ENCODE measurements around the gene TRAF2.

TRAF2 gene

DNA sequence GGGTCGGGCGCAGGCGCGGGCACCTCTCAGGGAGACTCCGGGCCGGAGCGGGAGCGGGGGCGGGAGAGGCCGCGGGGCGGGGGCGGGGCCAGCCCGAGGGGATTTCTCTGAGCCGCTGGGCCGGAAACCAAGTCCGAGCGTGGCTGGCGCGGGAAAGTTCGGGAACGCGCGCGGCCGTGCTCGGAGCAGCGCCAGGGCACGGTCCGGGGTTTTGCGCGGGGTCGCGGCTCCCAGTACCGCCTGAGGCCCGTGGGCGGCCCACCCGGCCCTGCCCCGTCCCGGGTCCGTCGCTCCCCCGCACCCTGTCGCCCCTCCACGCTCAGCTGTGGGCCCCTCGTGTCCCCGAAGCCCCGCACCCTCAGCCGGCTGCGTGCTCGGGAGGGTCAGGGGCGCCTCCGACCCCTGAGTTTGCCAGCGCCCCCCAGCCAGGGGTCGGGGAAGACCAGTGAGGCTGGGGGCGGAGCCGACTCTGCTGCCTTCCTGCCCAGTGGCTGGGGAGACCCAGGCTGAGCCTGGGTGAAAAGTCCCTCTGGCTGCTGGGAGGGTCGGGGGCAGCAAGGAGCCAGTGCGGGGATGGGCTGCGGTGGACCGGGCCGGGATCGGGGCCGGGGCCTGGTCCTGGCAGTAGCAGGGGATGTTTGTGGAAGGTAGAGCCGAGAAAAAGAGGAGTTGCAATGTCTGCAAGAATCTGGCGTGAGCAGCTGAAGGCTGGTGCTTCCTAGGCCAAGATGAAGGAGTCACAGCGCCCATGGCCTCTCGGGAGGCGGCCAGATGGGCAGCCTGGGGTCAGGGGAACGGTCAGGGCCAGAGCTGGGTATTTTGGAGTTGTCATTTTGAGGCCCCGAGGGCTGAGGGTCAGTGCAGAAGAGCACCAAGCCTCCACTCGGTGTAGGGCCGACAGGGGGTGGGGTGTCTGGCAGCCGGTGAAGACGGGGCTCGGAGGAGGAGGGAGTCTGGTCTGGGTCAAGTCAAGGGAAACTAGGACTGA lies 588 bp downstream of the TRAF2 start:
- H3K4me3 ChIP-seq (IDR thresholded peaks at IDR 0.05; ENCODE audit: insufficient read depth, low read depth, low read length), result no peak overlapping the region
- TF ChIP-seq, protein P1, sequence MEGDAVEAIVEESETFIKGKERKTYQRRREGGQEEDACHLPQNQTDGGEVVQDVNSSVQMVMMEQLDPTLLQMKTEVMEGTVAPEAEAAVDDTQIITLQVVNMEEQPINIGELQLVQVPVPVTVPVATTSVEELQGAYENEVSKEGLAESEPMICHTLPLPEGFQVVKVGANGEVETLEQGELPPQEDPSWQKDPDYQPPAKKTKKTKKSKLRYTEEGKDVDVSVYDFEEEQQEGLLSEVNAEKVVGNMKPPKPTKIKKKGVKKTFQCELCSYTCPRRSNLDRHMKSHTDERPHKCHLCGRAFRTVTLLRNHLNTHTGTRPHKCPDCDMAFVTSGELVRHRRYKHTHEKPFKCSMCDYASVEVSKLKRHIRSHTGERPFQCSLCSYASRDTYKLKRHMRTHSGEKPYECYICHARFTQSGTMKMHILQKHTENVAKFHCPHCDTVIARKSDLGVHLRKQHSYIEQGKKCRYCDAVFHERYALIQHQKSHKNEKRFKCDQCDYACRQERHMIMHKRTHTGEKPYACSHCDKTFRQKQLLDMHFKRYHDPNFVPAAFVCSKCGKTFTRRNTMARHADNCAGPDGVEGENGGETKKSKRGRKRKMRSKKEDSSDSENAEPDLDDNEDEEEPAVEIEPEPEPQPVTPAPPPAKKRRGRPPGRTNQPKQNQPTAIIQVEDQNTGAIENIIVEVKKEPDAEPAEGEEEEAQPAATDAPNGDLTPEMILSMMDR (conservative IDR thresholded peaks at IDR 0.05; ENCODE audit: low read depth, low read length), result no peak
- no peak overlapping the region; the same call in 1 of the 2 replicates for H2AFZ ChIP-seq (ENCODE audit: low read depth)
- H3K9ac ChIP-seq, result peak overlapping the region; percentile 90
- no peaks in the 10 kb centered on the region; the same call in 1 of the 2 replicates for H4K20me1 ChIP-seq (ENCODE audit: insufficient read depth)
- no peaks in the 10 kb centered on the region for H3K27me3 ChIP-seq (ENCODE audit: insufficient read depth, low read depth)
- peaks cover 50% of the 10 kb centered on the region for H3K4me1 ChIP-seq (ENCODE audit: low read depth, poor library complexity, severe bottlenecking)
- peak overlapping the region; percentile 94 for H3K4me2 ChIP-seq
- H3K36me3 ChIP-seq (ENCODE audit: insufficient read depth), result no peaks in the 10 kb centered on the region; the same call in 1 of the 2 replicates
- peak overlapping the region; percentile 86 for H3K27ac ChIP-seq
- H3K79me2 ChIP-seq (ENCODE audit: insufficient read depth, low read depth), result peaks cover 68% of the 10 kb centered on the region

- no peaks in the 10 kb centered on the region; the same call in 1 of the 2 replicates for H3K36me3 ChIP-seq (ENCODE audit: insufficient read depth)
- H3K27me3 ChIP-seq (ENCODE audit: insufficient read depth, low read depth), result no peaks in the 10 kb centered on the region
- no peak overlapping the region for H3K4me3 ChIP-seq (IDR thresholded peaks at IDR 0.05; ENCODE audit: insufficient read depth, low read depth, low read length)
- H3K4me1 ChIP-seq (ENCODE audit: low read depth, poor library complexity, severe bottlenecking), result peaks cover 41% of the 10 kb centered on the region
- peaks cover 84% of the 10 kb centered on the region for H3K79me2 ChIP-seq (ENCODE audit: insufficient read depth, low read depth)
- H4K20me1 ChIP-seq (ENCODE audit: insufficient read depth), result no peaks in the 10 kb centered on the region; the same call in 1 of the 2 replicates
- no peak overlapping the region for H3K27ac ChIP-seq
- TF ChIP-seq, protein P1 (conservative IDR thresholded peaks at IDR 0.05; ENCODE audit: low read depth, low read length), result no peak
- H3K9ac ChIP-seq, result no peak overlapping the region
- peak overlapping the region; percentile 94 for H3K4me2 ChIP-seq
- no peak overlapping the region for H2AFZ ChIP-seq (ENCODE audit: low read depth)
These were observed 2.1 kb downstream of the TRAF2 start for GRCh38 chr9:136888454-136888853.

- no peak overlapping the region; the same call in 1 of the 2 replicates for H3K4me2 ChIP-seq
- TF ChIP-seq, protein P1 (conservative IDR thresholded peaks at IDR 0.05; ENCODE audit: low read depth, low read length), result no peak
- no peak overlapping the region for H3K4me3 ChIP-seq (IDR thresholded peaks at IDR 0.05; ENCODE audit: insufficient read depth, low read depth, low read length)
- no peak overlapping the region for H2AFZ ChIP-seq (ENCODE audit: low read depth)
- H3K4me1 ChIP-seq (ENCODE audit: low read depth, poor library complexity, severe bottlenecking), result peaks cover 35% of the 10 kb centered on the region
- no peaks in the 10 kb centered on the region for H3K27me3 ChIP-seq (ENCODE audit: insufficient read depth, low read depth)
- H4K20me1 ChIP-seq (ENCODE audit: insufficient read depth), result no peaks in the 10 kb centered on the region; the same call in 1 of the 2 replicates
- H3K36me3 ChIP-seq (ENCODE audit: insufficient read depth), result no peaks in the 10 kb centered on the region; the same call in 1 of the 2 replicates
- H3K79me2 ChIP-seq (ENCODE audit: insufficient read depth, low read depth), result peaks cover 94% of the 10 kb centered on the region
- no peak overlapping the region for H3K27ac ChIP-seq
- H3K9ac ChIP-seq, result no peak overlapping the region
These were observed 3.5 kb downstream of the TRAF2 start for GRCh38 chr9:136889858-136890257.

GRCh38 chr9:136890661-136891060 lies 4.3 kb downstream of the TRAF2 start:
- H3K36me3 ChIP-seq (ENCODE audit: insufficient read depth), result no peaks in the 10 kb centered on the region; the same call in 1 of the 2 replicates
- H4K20me1 ChIP-seq (ENCODE audit: insufficient read depth), result no peaks in the 10 kb centered on the region; the same call in 1 of the 2 replicates

More at GRCh38 chr9:136890661-136891060, 4.3 kb downstream of the TRAF2 start:
- Histone ChIP-seq H3K79me2 (ENCODE audit: insufficient read depth, low read depth) (peaks cover 94% of the 10 kb centered on the region), H3K4me3 (IDR thresholded peaks at IDR 0.05; ENCODE audit: insufficient read depth, low read depth, low read length) (no peak overlapping the region), H2AFZ (ENCODE audit: low read depth) (no peak overlapping the region), H3K27ac (no peak overlapping the region), H3K4me2 (no peak overlapping the region; the same call in 1 of the 2 replicates), H3K4me1 (ENCODE audit: low read depth, poor library complexity, severe bottlenecking) (peaks cover 36% of the 10 kb centered on the region), H3K9ac (no peak overlapping the region), H3K27me3 (ENCODE audit: insufficient read depth, low read depth) (no peaks in the 10 kb centered on the region)
- TF ChIP-seq, protein P1 (conservative IDR thresholded peaks at IDR 0.05; ENCODE audit: low read depth, low read length), result no peak
